T-helper 1 cell treated with Interleukin-12 subunit alpha and Interleukin-12 subunit beta and Interleukin-4 antibody, amounts not matched to agents 30 ng/mL and 1 ng/mL, for 36 hours (primary cell): ENCODE measurements around the gene KCNH8. TPM values are rescaled to one million over a fixed set of nuclear protein-coding genes. Genes with fewer than 3 reads are reported as not detected.

Source experiments
- intact Hi-C: fragments of 100-400 bp; cut with micrococcal nuclease; formaldehyde crosslinking; loops from one replicate; pipeline ENCODE4 v1.15.1; 2024
- total RNA-seq: library from RNA; stranded (reverse); gene quantifications from 2 replicates; pipeline ENCODE4 v1.2.3, GENCODE V29; 2022

The KCNH8 gene
- total RNA-seq, 1 donor from 2014 or later = not detected

GRCh38 chr3:19248767-19249166 lies 100.5 kb downstream of the KCNH8 start:
- intact Hi-C loops = no loop called here

- intact Hi-C loops = no loop called here
Measured at GRCh38 chr3:19250959-19251610, 102.8 kb downstream of the KCNH8 start.

GRCh38 chr3:19254189-19254588 lies 105.9 kb downstream of the KCNH8 start:
- intact Hi-C loops = no loop called here

- intact Hi-C loops = no loop called here
Measured at GRCh38 chr3:19254784-19255338, 106.6 kb downstream of the KCNH8 start.

GRCh38 chr3:19256313-19256712 lies 108.0 kb downstream of the KCNH8 start:
- intact Hi-C loops = no loop called here

GRCh38 chr3:19263606-19264005 lies 115.3 kb downstream of the KCNH8 start:
- intact Hi-C loops = no loop called here

- intact Hi-C loops = no loop called here
Measured at GRCh38 chr3:19264424-19264823, 116.1 kb downstream of the KCNH8 start.

GRCh38 chr3:19267040-19267439 lies 118.7 kb downstream of the KCNH8 start:
- intact Hi-C loops = no loop called here

- intact Hi-C loops = no loop called here
Measured at GRCh38 chr3:19270481-19270880, 122.2 kb downstream of the KCNH8 start.

GRCh38 chr3:19272296-19272695 lies 124.0 kb downstream of the KCNH8 start:
- intact Hi-C loops = no loop called here

GRCh38 chr3:19273091-19273490 lies 124.8 kb downstream of the KCNH8 start:
- intact Hi-C loops = no loop called here

- intact Hi-C loops = no loop called here
Measured at GRCh38 chr3:19274576-19274975, 126.3 kb downstream of the KCNH8 start.

- intact Hi-C loops = no loop called here
Measured at GRCh38 chr3:19284974-19285373, 136.7 kb downstream of the KCNH8 start.

- intact Hi-C loops = no loop called here
Measured at GRCh38 chr3:19293295-19293694, 145.0 kb downstream of the KCNH8 start.

GRCh38 chr3:19295208-19295607 lies 146.9 kb downstream of the KCNH8 start:
- intact Hi-C loops = no loop called here

- intact Hi-C loops = no loop called here
Measured at GRCh38 chr3:19331931-19332330, 183.6 kb downstream of the KCNH8 start.

GRCh38 chr3:19334120-19334519 lies 185.8 kb downstream of the KCNH8 start:
- intact Hi-C loops = no loop called here

- intact Hi-C loops = no loop called here
Measured at GRCh38 chr3:19338769-19339168, 190.5 kb downstream of the KCNH8 start.

- intact Hi-C loops = no loop called here
Measured at GRCh38 chr3:19342389-19342788, 194.1 kb downstream of the KCNH8 start.

- intact Hi-C loops = no loop called here
Measured at GRCh38 chr3:19346759-19347158, 198.4 kb downstream of the KCNH8 start.

GRCh38 chr3:19347671-19348070 lies 199.4 kb downstream of the KCNH8 start:
- intact Hi-C loops = no loop called here

- intact Hi-C loops = no loop called here
Measured at GRCh38 chr3:19348500-19348899, 200.2 kb downstream of the KCNH8 start.

- intact Hi-C loops = loop anchor here (1.0 kb wide), 2 partner anchors 195 to 517 kb away; no protein-coding TSS in a partner anchor
Measured at GRCh38 chr3:19348941-19349564, 200.7 kb downstream of the KCNH8 start.
